H9 (cell line): ENCODE results near the gene CHN1. TPM values are rescaled to one million over a fixed set of nuclear protein-coding genes. Genes with fewer than 3 reads are reported as not detected.

Source experiments
- DNase-seq: peaks from one replicate; pipeline ENCODE4 v3.0.0-alpha.2; 2017
- H2AFZ ChIP-seq: one replicate; pipeline ENCODE4 v1.6.1; 2013; ENCODE audit warnings: mild to moderate bottlenecking, low read length, control low read depth, moderate library complexity
- H2AK5ac ChIP-seq: 2 replicates; pipeline ENCODE4 v1.6.1; 2013; ENCODE audit warnings: low read length, control low read depth, mixed read lengths; ENCODE audit not compliant: insufficient read length
- H2BK120ac ChIP-seq: one replicate; pipeline ENCODE4 v1.6.1; 2013; ENCODE audit warnings: low read depth, mild to moderate bottlenecking, low read length, control low read depth, inconsistent platforms; ENCODE audit not compliant: poor library complexity, severe bottlenecking
- H2BK12ac ChIP-seq: 2 replicates; pipeline ENCODE4 v1.6.1; 2013; ENCODE audit warnings: low read length, control low read depth, mixed read lengths, low read depth; ENCODE audit not compliant: insufficient read length
- H2BK15ac ChIP-seq: 2 replicates; pipeline ENCODE4 v1.6.1; 2013; ENCODE audit warnings: low read depth, low read length, control low read depth
- H2BK20ac ChIP-seq: one replicate; pipeline ENCODE4 v1.6.1; 2013; ENCODE audit warnings: low read depth, mild to moderate bottlenecking, low read length, control low read depth, inconsistent platforms; ENCODE audit not compliant: poor library complexity, severe bottlenecking
- H2BK5ac ChIP-seq: 2 replicates; pipeline ENCODE4 v1.6.1; 2013; ENCODE audit warnings: low read length, control low read depth, mixed read lengths; ENCODE audit not compliant: insufficient read length
- H3K14ac ChIP-seq: 2 replicates; pipeline ENCODE4 v1.6.1; 2013; ENCODE audit warnings: low read length, control low read depth; ENCODE audit not compliant: insufficient read depth
- H3K18ac ChIP-seq: 2 replicates; pipeline ENCODE4 v1.6.1; 2013; ENCODE audit warnings: low read depth, mild to moderate bottlenecking, mixed read lengths, low read length, control low read depth; ENCODE audit not compliant: insufficient read length
- H3K23ac ChIP-seq: 2 replicates; pipeline ENCODE4 v1.6.1; 2013; ENCODE audit warnings: low read length, control low read depth, mixed read lengths, low read depth; ENCODE audit not compliant: insufficient read length
- H3K23me2 ChIP-seq: 2 replicates; pipeline ENCODE4 v1.6.1; 2013; ENCODE audit warnings: low read depth, mild to moderate bottlenecking, mixed read lengths, low read length, control low read depth; ENCODE audit not compliant: insufficient read length, poor library complexity, severe bottlenecking
- H3K27ac ChIP-seq: 2 replicates; pipeline ENCODE4 v1.5.1; 2013; ENCODE audit warnings: low read length, control low read depth, mixed read lengths, low read depth; ENCODE audit not compliant: insufficient read length
- H3K27me3 ChIP-seq: 2 replicates; pipeline ENCODE4 v1.6.1; 2013; ENCODE audit warnings: low read length, control low read depth, inconsistent platforms; ENCODE audit not compliant: insufficient read depth
- H3K4ac ChIP-seq: 2 replicates; pipeline ENCODE4 v1.6.1; 2013; ENCODE audit warnings: low read depth, mild to moderate bottlenecking, control low read depth, inconsistent platforms, low read length, moderate library complexity
- H3K4me1 ChIP-seq: 2 replicates; pipeline ENCODE4 v1.6.1; 2013; ENCODE audit warnings: low read length, control low read depth, inconsistent platforms; ENCODE audit not compliant: insufficient read depth
- H3K4me2 ChIP-seq: 2 replicates; pipeline ENCODE4 v1.6.1; 2013; ENCODE audit warnings: low read length, control low read depth, mixed read lengths; ENCODE audit not compliant: insufficient read length, insufficient read depth
- H3K56ac ChIP-seq: 2 replicates; pipeline ENCODE4 v1.6.1; 2013; ENCODE audit warnings: low read depth, mild to moderate bottlenecking, mixed read lengths, low read length, control low read depth; ENCODE audit not compliant: insufficient read length
- H3K79me1 ChIP-seq: 2 replicates; pipeline ENCODE4 v1.6.1; 2013; ENCODE audit warnings: low read depth, mild to moderate bottlenecking, moderate library complexity, low read length, control low read depth, inconsistent platforms; ENCODE audit not compliant: insufficient read depth, poor library complexity, severe bottlenecking
- H3K79me2 ChIP-seq: 2 replicates; pipeline ENCODE4 v1.6.1; 2013; ENCODE audit warnings: low read length, control low read depth, inconsistent platforms; ENCODE audit not compliant: insufficient read depth
- H3K9ac ChIP-seq: 2 replicates; pipeline ENCODE4 v1.6.1; 2013; ENCODE audit warnings: low read length, control low read depth, mixed read lengths; ENCODE audit not compliant: insufficient read length; ENCODE audit errors: extremely low read depth
- H3K9me3 ChIP-seq: one replicate; pipeline ENCODE4 v1.6.1; 2013; ENCODE audit warnings: low read depth, low read length, inconsistent platforms; ENCODE audit not compliant: control insufficient read depth
- H3T11ph ChIP-seq: one replicate; pipeline ENCODE4 v1.6.1; 2013; ENCODE audit warnings: mild to moderate bottlenecking, low read length, control low read depth, inconsistent platforms
- H4K20me1 ChIP-seq: one replicate; pipeline ENCODE4 v1.6.1; 2013; ENCODE audit not compliant: control insufficient read depth, insufficient read length, insufficient read depth
- H4K5ac ChIP-seq: 2 replicates; pipeline ENCODE4 v1.6.1; 2013; ENCODE audit warnings: low read depth, mild to moderate bottlenecking, mixed read lengths, low read length, control low read depth; ENCODE audit not compliant: insufficient read length
- H4K8ac ChIP-seq: replicated peaks from 2 replicates; pipeline ENCODE4 v1.6.1; 2013; ENCODE audit warnings: low read length, control low read depth, mixed read lengths, low read depth; ENCODE audit not compliant: insufficient read length
- H4K91ac ChIP-seq: 2 replicates; pipeline ENCODE4 v1.6.1; 2013; ENCODE audit warnings: low read depth, mild to moderate bottlenecking, moderate library complexity, mixed read lengths, low read length, control low read depth; ENCODE audit not compliant: insufficient read length
- H3K27ac Mint-ChIP-seq, 3 experiments: 2 replicates in 2 of 3; 3 replicates in 1 of 3; pipeline ENCODE4 v1.8.0; 2020 to 2021; ENCODE audit warnings: mixed read lengths in 3 of 3, mild to moderate bottlenecking in 1 of 3, moderate library complexity in 1 of 3
- H3K27me3 Mint-ChIP-seq: 2 replicates; pipeline ENCODE4 v1.8.0; 2021; ENCODE audit warnings: low read depth, mild to moderate bottlenecking, moderate library complexity, mixed read lengths
- H3K36me3 Mint-ChIP-seq, 3 experiments: 2 replicates in 2 of 3; 3 replicates in 1 of 3; pipeline ENCODE4 v1.8.0; 2020 to 2021; ENCODE audit warnings: low read depth in 3 of 3, mixed read lengths in 3 of 3; ENCODE audit not compliant: insufficient read depth in 1 of 3
- H3K4me1 Mint-ChIP-seq, 2 experiments: 2 replicates each; pipeline ENCODE4 v1.8.0; 2020; ENCODE audit warnings: mixed read lengths in 2 of 2
- H3K4me3 Mint-ChIP-seq, 2 experiments: 2 replicates in 1 of 2; 3 replicates in 1 of 2; pipeline ENCODE4 v1.8.0; 2020 to 2021; ENCODE audit warnings: mild to moderate bottlenecking in 2 of 2, mixed read lengths in 2 of 2, moderate library complexity in 1 of 2
- H3K9me3 Mint-ChIP-seq, 2 experiments: 2 replicates in 1 of 2; 3 replicates in 1 of 2; pipeline ENCODE4 v1.8.0; 2020; ENCODE audit warnings: mild to moderate bottlenecking in 2 of 2, mixed read lengths in 2 of 2, moderate library complexity in 1 of 2
- WGBS: extraction: QIAGEN DNeasy Blood & Tissue Kit; methylation state at CpG from one replicate; pipeline ENCODE4 v1.1.7; 2013; ENCODE audit warnings: missing lambda C conversion rate, low lambda C conversion rate, mixed read lengths; ENCODE audit not compliant: insufficient read length; ENCODE audit errors: extremely low coverage; 5-methylcytosine and 5-hydroxymethylcytosine counted together
- total RNA-seq: library from RNA; stranded (reverse); gene quantifications from 2 replicates; pipeline ENCODE4 v1.2.1, GENCODE V29; 2021
- TF ChIP-seq, protein P1 (sequence below): fragments of 200-600 bp; sonication (generic); conservative IDR thresholded peaks from 3 replicates; pipeline ENCODE4 v1.8.0; 2021; ENCODE audit warnings: antibody characterized with exemption, mild to moderate bottlenecking

The CHN1 gene
- total RNA-seq, 1 experiment from 2014 or later = 33.9 TPM

DNA sequence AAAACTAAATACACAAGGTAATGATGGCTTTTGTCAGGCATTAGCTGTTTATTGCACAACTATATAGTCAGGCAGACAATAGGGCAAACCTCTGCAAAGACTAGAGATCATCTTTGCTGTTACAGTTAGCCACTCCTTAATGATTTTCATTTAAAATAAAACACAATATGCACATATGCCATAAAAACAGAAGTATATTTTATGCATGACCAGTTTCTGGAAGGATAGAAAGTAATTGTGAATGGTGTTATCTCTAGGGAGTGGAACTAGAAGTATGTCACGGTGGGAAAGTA, 102.0 kb downstream of the CHN1 start:
- Mint-ChIP-seq H3K27ac (peak overlapping the region in 1 of 3 experiments; percentile 30; a peak in 2 of 7 replicates), H3K4me1 (peaks cover 18 to 21% of the 10 kb centered on the region in 2 experiments)
- no peak overlapping the region for H4K91ac ChIP-seq

More for the DNA sequence above, 102.0 kb downstream of the CHN1 start:
- Histone ChIP-seq H3K4ac (no peak overlapping the region), H4K5ac (no peak overlapping the region), H2BK120ac (no peak overlapping the region), H3K27me3 (no peaks in the 10 kb centered on the region), H3K18ac (no peak overlapping the region), H3K4me1 (no peaks in the 10 kb centered on the region), H4K20me1 (no peaks in the 10 kb centered on the region), H2BK12ac (no peak overlapping the region), H2BK15ac (no peak overlapping the region), H3K9me3 (no peaks in the 10 kb centered on the region), H3K23ac (no peak overlapping the region), H2BK5ac (no peak overlapping the region), H2AK5ac (no peak overlapping the region), H3K23me2 (no peaks in the 10 kb centered on the region), H3K79me1 (no peaks in the 10 kb centered on the region), H2BK20ac (no peak overlapping the region), H3K27ac (no peak overlapping the region), H3K4me2 (no peak overlapping the region), H2AFZ (no peak overlapping the region), H3T11ph (no peak overlapping the region), H3K79me2 (no peaks in the 10 kb centered on the region), H3K56ac (no peak overlapping the region), H3K9ac (no peak overlapping the region), H3K14ac (no peak overlapping the region), H4K8ac (no peak overlapping the region)
- DNase-seq = no peak
- Mint-ChIP-seq H3K27me3 (no peaks in the 10 kb centered on the region), H3K9me3 (no peaks in the 10 kb centered on the region), H3K4me3 (no peak overlapping the region), H3K36me3 (peaks cover 7 to 19% (median 13%) of the 10 kb centered on the region in 3 experiments; a peak in 6 of 7 replicates)
- no CpG with 5 or more reads among the region's 1 CpG for WGBS
- TF ChIP-seq, protein P1, sequence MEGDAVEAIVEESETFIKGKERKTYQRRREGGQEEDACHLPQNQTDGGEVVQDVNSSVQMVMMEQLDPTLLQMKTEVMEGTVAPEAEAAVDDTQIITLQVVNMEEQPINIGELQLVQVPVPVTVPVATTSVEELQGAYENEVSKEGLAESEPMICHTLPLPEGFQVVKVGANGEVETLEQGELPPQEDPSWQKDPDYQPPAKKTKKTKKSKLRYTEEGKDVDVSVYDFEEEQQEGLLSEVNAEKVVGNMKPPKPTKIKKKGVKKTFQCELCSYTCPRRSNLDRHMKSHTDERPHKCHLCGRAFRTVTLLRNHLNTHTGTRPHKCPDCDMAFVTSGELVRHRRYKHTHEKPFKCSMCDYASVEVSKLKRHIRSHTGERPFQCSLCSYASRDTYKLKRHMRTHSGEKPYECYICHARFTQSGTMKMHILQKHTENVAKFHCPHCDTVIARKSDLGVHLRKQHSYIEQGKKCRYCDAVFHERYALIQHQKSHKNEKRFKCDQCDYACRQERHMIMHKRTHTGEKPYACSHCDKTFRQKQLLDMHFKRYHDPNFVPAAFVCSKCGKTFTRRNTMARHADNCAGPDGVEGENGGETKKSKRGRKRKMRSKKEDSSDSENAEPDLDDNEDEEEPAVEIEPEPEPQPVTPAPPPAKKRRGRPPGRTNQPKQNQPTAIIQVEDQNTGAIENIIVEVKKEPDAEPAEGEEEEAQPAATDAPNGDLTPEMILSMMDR = no peak
